GM12878 (cell line): ENCODE data around the gene CDX1.

Experiments used
- CHD2 ChIP-seq: IDR thresholded peaks from 2 replicates; pipeline ENCODE4 v1.6.1; 2011; ENCODE audit warnings: low read depth, low read length, improper control_type of control experiment, borderline replicate concordance
- EZH2 ChIP-seq: IDR thresholded peaks from 2 replicates; pipeline ENCODE4 v1.6.1; 2012; ENCODE audit warnings: low read depth, mild to moderate bottlenecking, control low read depth, inconsistent platforms, low read length, borderline replicate concordance; ENCODE audit not compliant: control insufficient read depth
- HCFC1 ChIP-seq: fragments of 150-350 bp; IDR thresholded peaks from 2 replicates; pipeline ENCODE4 v1.6.1; 2014; ENCODE audit warnings: low read length
- MEF2A ChIP-seq: IDR thresholded peaks from 2 replicates; pipeline ENCODE4 v1.6.1; 2011; ENCODE audit warnings: low read depth, mild to moderate bottlenecking, low read length, moderate library complexity; ENCODE audit not compliant: insufficient read depth
- POLR2A ChIP-seq: IDR thresholded peaks from 2 replicates; pipeline ENCODE4 v1.6.1; 2011; ENCODE audit warnings: low read depth, mild to moderate bottlenecking, low read length
- POLR2AphosphoS5 ChIP-seq: IDR thresholded peaks from 2 replicates; pipeline ENCODE4 v1.6.1; 2011; ENCODE audit warnings: mild to moderate bottlenecking, low read length, inconsistent platforms
- SPI1 ChIP-seq: IDR thresholded peaks from 2 replicates; pipeline ENCODE4 v1.6.1; 2011; ENCODE audit warnings: low read depth, mild to moderate bottlenecking, low read length, moderate library complexity, borderline replicate concordance; ENCODE audit not compliant: insufficient read depth
- TAF1 ChIP-seq: IDR thresholded peaks from 2 replicates; pipeline ENCODE4 v1.6.1; 2011; ENCODE audit warnings: mild to moderate bottlenecking, low read depth, low read length, borderline replicate concordance
- TF ChIP-seq, protein P1 (sequence below): IDR thresholded peaks from 2 replicates; pipeline ENCODE4 v1.6.1; 2011; ENCODE audit warnings: borderline replicate concordance, low read depth, mild to moderate bottlenecking, moderate library complexity, low read length; ENCODE audit not compliant: insufficient read depth, poor library complexity, severe bottlenecking
- TF ChIP-seq, protein P2 (sequence below), 3 experiments: IDR thresholded peaks in 2 of 3; conservative IDR thresholded peaks in 1 of 3; 2 replicates each; pipeline ENCODE4 v1.5.1; 2011; ENCODE audit warnings: low read depth in 3 of 3, low read length in 3 of 3, mild to moderate bottlenecking in 3 of 3, control low read depth in 2 of 3, moderate library complexity in 2 of 3, inconsistent platforms in 1 of 3, mixed read lengths in 1 of 3; ENCODE audit not compliant: control insufficient read depth in 2 of 3, insufficient read depth in 1 of 3; ENCODE audit errors: extremely low read depth in 1 of 3

DNA sequence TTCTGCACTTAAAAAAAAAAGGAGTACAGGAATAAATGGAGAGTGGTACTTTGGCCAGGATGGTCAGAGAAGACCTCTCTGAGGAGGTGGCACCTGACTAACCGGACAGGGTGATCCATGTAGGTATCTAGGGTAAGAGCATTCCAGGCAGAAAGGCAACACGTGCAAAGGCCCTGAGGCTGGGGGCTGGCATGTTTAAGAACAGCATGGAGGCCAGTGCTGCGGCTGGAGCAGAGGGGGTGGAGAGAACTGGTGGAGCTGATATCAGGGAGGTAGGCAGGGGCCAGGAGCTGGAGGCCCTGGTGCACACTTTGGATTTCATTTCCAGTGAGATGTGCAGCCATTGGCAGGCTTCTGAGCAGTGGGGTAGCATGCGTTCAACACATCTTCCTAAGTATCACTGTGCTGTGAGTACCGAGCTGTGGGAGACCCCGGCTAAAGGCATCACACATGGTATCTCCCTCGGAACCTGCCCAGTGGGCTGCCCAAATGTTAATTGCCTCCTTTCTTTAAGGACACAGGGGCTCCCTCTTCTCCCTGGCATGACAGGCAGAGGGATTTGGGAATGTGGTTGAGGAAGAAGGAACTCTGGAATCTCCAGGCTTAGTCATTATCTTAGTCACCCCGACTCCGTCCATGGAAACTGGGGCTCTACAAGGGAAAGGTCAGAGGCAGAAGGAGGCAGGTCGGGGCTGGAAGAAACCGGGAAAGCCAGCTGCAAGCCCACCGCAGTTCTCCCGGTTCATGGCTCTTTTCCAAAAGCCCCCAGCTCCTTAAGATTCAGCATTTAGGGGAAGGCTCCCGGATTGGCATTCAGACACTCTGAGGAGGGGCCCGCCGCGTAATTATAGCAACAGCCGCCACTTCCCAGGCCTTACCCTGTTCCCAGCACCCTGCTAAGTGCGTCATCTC is 41.9 kb downstream of the CDX1 start:
- TF ChIP-seq, protein P1, sequence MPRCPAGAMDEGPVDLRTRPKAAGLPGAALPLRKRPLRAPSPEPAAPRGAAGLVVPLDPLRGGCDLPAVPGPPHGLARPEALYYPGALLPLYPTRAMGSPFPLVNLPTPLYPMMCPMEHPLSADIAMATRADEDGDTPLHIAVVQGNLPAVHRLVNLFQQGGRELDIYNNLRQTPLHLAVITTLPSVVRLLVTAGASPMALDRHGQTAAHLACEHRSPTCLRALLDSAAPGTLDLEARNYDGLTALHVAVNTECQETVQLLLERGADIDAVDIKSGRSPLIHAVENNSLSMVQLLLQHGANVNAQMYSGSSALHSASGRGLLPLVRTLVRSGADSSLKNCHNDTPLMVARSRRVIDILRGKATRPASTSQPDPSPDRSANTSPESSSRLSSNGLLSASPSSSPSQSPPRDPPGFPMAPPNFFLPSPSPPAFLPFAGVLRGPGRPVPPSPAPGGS = no peak
- TF ChIP-seq SPI1 = no peak
- TF ChIP-seq, protein P2, sequence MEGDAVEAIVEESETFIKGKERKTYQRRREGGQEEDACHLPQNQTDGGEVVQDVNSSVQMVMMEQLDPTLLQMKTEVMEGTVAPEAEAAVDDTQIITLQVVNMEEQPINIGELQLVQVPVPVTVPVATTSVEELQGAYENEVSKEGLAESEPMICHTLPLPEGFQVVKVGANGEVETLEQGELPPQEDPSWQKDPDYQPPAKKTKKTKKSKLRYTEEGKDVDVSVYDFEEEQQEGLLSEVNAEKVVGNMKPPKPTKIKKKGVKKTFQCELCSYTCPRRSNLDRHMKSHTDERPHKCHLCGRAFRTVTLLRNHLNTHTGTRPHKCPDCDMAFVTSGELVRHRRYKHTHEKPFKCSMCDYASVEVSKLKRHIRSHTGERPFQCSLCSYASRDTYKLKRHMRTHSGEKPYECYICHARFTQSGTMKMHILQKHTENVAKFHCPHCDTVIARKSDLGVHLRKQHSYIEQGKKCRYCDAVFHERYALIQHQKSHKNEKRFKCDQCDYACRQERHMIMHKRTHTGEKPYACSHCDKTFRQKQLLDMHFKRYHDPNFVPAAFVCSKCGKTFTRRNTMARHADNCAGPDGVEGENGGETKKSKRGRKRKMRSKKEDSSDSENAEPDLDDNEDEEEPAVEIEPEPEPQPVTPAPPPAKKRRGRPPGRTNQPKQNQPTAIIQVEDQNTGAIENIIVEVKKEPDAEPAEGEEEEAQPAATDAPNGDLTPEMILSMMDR (IDR thresholded peaks at IDR 0.05 in 2 of 3, conservative IDR thresholded peaks at IDR 0.05 in 1 of 3; ENCODE audit: control insufficient read depth in 2 of 3, extremely low read depth in 1 of 3, insufficient read depth in 1 of 3, low read depth in 3 of 3, low read length in 3 of 3) = no peak
- no peak for TF ChIP-seq EZH2
- no peak for TF ChIP-seq TAF1
- TF ChIP-seq POLR2AphosphoS5 = no peak
- no peak for TF ChIP-seq MEF2A
- no peak for TF ChIP-seq HCFC1
- TF ChIP-seq POLR2A = no peak
- TF ChIP-seq CHD2 = no peak
